Stomach (tissue), 4 donors: ENCODE measurements around the gene LMBRD2.

Experiments used
- CTCF ChIP-seq, 7 experiments: fragments of 450-650 bp in 4 of 7; fragments of 200-600 bp in 3 of 7; sonication (generic) in 3 of 7; IDR thresholded peaks; one replicate each; pipeline ENCODE4 v1.5.1; 2016 to 2019; ENCODE audit warnings: antibody characterized with exemption in 7 of 7, control low read depth in 2 of 7, mild to moderate bottlenecking in 1 of 7
- POLR2A ChIP-seq, 4 donors: fragments of 450-650 bp; IDR thresholded peaks; one replicate each; pipeline ENCODE4 v1.6.1; 2016; ENCODE audit warnings: antibody characterized with exemption in 4 of 4, control low read depth in 2 of 4, mild to moderate bottlenecking in 1 of 4, moderate library complexity in 1 of 4
- POLR2AphosphoS5 ChIP-seq, 3 donors: sonication (generic); formaldehyde crosslinking; IDR thresholded peaks; one replicate each; pipeline ENCODE4 v1.6.1; 2016; ENCODE audit warnings: antibody characterized with exemption in 3 of 3

GRCh38 chr5:36161361-36161760 is 9.7 kb upstream of the LMBRD2 start:
- no peak for TF ChIP-seq CTCF (IDR thresholded peaks at IDR 0.05)
- peak in 1 of 3 donors; percentile 35 for TF ChIP-seq POLR2AphosphoS5 (IDR thresholded peaks at IDR 0.05)
- no peak for TF ChIP-seq POLR2A (IDR thresholded peaks at IDR 0.05)
